22Rv1 (cell line): ENCODE measurements around the gene PCYOX1L.

ENCODE experiments used
- CTCF ChIP-seq: fragments of 450-650 bp; IDR thresholded peaks from 2 replicates; pipeline ENCODE4 v1.5.1; 2017; ENCODE audit warnings: mild to moderate bottlenecking
- ZFX ChIP-seq: fragments of 450-650 bp; IDR thresholded peaks from 2 replicates; pipeline ENCODE4 v1.6.1; 2017; ENCODE audit warnings: antibody characterized with exemption, borderline replicate concordance

GRCh38 chr5:149356391-149356790 is 1.5 kb upstream of the PCYOX1L start:
- no peak for TF ChIP-seq CTCF
- TF ChIP-seq ZFX, result no peak
